ENCODE measurements around the gene NLRX1.
"Not testable (repeated sequence)": the region's sequence is repeated elsewhere in the genome, so short reads cannot be mapped to it uniquely, and the experiment has no call there.

Gene NLRX1

DNA sequence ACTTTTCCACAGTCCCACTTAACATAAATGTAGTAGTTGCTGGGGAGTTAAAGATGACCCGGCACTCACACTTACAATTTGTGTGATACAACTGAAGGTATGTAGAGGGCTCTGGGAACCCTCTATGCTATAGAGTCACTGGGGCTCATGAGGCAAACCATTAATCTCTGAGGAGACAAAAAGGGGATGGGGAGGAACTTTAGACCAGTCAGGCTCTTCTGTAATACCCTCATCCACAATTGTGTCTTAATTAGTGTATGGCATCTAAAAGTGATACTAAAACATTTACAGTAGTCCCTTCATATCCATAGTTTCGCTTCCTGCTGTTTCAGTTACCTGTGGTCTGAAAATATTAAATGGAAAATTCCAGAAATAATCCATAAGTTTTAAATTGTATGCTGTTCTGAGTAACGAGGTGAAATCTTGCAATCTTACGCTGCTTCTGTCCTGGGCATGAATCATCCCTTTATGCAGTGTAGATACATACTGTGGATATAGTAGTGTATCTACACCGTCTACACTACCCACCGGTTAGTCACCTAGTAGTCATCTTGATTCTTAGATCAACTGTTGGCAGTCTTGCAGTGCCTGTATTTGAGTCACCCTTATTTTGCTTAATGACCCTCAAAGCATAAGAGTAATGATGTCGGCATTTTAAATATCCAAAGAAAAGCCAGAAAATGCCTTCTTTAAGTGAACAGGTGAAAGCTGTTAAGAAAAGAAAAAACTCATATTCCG lies 49.8 kb downstream of the NLRX1 start:
- no peak overlapping the region for H3K9ac ChIP-seq (ENCODE audit: low read depth, low read length)
- no peaks in the 10 kb centered on the region for H3K36me3 ChIP-seq (ENCODE audit: insufficient read depth, low read length)
- H3K4me3 ChIP-seq (ENCODE audit: low read length), result no peak overlapping the region
- no peaks in the 10 kb centered on the region for H3K9me3 ChIP-seq (ENCODE audit: insufficient read depth, low read depth, low read length)
- WGBS, result 95% methylated on average over 7 of the region's 8 CpGs
- no peaks in the 10 kb centered on the region for H3K27me3 ChIP-seq (ENCODE audit: insufficient read depth, low read length)
- H3K27ac ChIP-seq (ENCODE audit: low read depth, low read length), result no peak overlapping the region
- no peaks in the 10 kb centered on the region for H3K4me1 ChIP-seq (ENCODE audit: insufficient read depth, low read length)

DNA sequence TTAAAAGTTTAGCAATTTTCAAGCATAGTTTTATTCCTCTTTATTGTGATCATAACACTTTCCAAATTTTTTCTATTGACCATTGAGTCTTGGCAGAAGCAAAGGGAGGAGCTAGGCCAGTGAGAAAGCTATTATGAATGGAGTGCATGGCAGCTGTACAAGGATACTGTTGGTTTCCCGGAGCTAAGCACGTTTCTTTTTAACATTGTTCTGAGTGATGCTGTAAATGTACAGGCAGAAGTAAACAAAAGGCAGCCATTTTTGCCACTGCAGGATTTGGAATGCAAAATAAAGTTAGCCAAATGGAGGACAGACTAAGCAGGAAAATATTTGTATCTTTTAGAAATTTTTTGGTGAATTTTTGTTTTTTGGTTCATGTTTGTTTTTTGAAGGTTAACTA lies 53.8 kb downstream of the NLRX1 start:
- Histone ChIP-seq H3K27ac (ENCODE audit: low read depth, low read length) (no peak overlapping the region), H3K36me3 (ENCODE audit: insufficient read depth, low read length) (no peaks in the 10 kb centered on the region)
- 87% methylated on average over 2 of the region's 2 CpGs for WGBS

DNA sequence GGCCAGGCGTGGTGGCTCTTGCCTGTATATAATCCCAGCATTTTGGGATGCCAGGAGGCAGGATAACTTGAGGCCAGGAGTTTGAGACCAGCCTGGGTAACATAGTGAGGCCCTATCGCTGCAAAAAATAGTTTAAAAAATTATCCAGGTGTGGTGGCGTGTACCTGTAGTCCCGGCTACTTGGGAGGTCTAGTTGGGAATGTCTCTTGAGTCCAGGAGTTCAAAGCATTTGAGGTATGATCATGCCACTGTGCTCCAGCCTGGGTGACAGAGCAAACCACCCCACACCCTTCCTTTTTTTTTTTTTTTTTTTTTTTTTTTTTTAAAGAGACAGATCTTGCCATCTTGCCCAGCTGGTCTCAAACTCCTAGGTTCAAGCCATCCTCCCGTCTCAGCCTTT lies 54.4 kb downstream of the NLRX1 start:
- H3K4me1 ChIP-seq (ENCODE audit: insufficient read depth, low read length), result no peaks in the 10 kb centered on the region
- H3K9me3 ChIP-seq (ENCODE audit: insufficient read depth, low read depth, low read length), result no peaks in the 10 kb centered on the region
- WGBS, result over 99% methylated on average over 5 of the region's 5 CpGs
- H3K27ac ChIP-seq (ENCODE audit: low read depth, low read length), result no peak overlapping the region
- no peaks in the 10 kb centered on the region for H3K27me3 ChIP-seq (ENCODE audit: insufficient read depth, low read length)
- H3K4me3 ChIP-seq (ENCODE audit: low read length), result no peak overlapping the region
- no peaks in the 10 kb centered on the region for H3K36me3 ChIP-seq (ENCODE audit: insufficient read depth, low read length)
- H3K9ac ChIP-seq (ENCODE audit: low read depth, low read length), result no peak overlapping the region

More for the DNA sequence above, 53.8 kb downstream of the NLRX1 start:
- no peak overlapping the region for H3K9ac ChIP-seq (ENCODE audit: low read depth, low read length)
- H3K27me3 ChIP-seq (ENCODE audit: insufficient read depth, low read length), result no peaks in the 10 kb centered on the region
- no peak overlapping the region for H3K4me3 ChIP-seq (ENCODE audit: low read length)
- no peaks in the 10 kb centered on the region for H3K9me3 ChIP-seq (ENCODE audit: insufficient read depth, low read depth, low read length)
- H3K4me1 ChIP-seq (ENCODE audit: insufficient read depth, low read length), result no peaks in the 10 kb centered on the region

DNA sequence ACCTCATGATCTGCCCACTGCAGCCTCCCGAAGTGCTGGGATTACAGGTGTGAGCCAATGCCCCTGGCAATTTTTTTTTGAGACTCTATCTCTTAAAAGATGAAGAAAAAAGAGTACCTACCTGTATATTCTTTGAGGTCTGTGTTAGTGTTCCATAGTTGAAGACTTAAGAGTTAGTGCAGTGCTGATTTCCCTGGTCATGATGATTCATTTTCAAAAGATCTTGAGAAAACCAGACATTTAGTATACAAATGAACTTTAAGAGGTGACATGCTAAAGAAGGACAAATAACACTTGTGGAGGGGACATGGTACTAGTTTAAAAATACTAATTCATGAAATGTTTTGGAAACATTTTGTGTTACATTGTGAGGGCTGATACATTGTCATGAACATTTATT lies 55.3 kb downstream of the NLRX1 start:
- Histone ChIP-seq H3K9ac (ENCODE audit: low read depth, low read length) (no peak overlapping the region), H3K27ac (ENCODE audit: low read depth, low read length) (no peak overlapping the region), H3K4me1 (ENCODE audit: insufficient read depth, low read length) (no peaks in the 10 kb centered on the region), H3K9me3 (ENCODE audit: insufficient read depth, low read depth, low read length) (no peaks in the 10 kb centered on the region), H3K36me3 (ENCODE audit: insufficient read depth, low read length) (no peaks in the 10 kb centered on the region), H3K27me3 (ENCODE audit: insufficient read depth, low read length) (no peaks in the 10 kb centered on the region), H3K4me3 (ENCODE audit: low read length) (no peak overlapping the region)
- 95% methylated on average over 1 of the region's 1 CpG for WGBS

DNA sequence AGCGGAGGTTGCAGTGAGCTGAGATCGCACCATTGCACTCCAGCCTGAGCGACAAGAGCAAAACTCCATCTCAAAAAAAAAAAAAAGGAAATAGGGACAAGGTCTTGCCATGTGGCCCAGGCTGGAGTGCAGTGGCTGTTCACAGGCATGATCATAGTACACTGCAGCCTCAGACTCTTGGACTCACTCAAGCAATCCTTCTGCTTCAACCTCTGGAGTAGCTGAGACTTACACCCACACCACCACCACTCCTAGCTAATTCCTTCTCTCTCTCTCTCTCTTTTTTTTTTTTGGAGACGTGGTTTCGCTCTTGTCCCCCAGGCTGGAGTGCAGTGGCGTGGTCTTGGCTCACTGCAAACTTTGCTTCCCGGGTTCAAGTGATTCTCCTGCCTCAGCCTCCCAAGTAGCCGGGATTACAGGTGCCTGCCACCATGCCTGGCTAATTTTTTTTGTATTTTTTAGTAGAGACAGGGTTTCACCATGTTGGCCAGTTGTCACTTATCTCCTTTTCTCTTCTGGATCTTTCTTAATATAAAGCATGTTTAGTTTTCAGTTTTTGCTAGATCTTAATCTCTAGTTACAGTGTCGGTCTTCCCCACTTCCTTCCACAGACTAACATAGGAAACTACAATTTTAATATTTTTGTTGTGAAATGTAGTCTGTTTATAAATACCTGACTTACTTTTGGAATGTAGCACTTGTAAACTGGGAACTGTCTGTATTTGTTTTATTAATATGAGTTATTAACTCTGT lies 60.2 kb downstream of the NLRX1 start:
- H3K4me1 ChIP-seq (ENCODE audit: insufficient read depth, low read length); H3K27ac ChIP-seq (ENCODE audit: low read depth, low read length); H3K9me3 ChIP-seq (ENCODE audit: insufficient read depth, low read depth, low read length); H3K27me3 ChIP-seq (ENCODE audit: insufficient read depth, low read length); H3K4me3 ChIP-seq (ENCODE audit: low read length); H3K9ac ChIP-seq (ENCODE audit: low read depth, low read length): not testable (repeated sequence)
- peaks cover 17% of the 10 kb centered on the region for H3K36me3 ChIP-seq (ENCODE audit: insufficient read depth, low read length)
- 93% methylated on average over 8 of the region's 9 CpGs for WGBS

DNA sequence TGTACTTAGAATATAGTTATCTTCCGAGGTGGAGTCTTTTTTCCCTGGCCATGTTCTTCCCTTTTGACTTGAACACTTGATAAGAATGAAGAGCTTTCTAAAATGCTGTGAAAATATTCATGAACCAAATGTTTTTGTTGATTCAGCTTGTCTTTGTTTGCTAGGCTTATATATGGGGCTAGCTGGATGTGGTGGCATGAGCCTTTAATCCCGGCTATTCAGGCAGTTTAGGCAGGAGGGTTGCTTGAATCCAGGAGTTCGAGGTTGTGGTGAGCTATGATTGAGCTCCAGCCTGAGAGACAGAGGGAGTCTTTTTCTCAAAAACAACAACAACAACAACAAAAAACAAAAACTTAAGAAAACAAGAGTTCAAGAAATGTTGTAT lies 60.8 kb downstream of the NLRX1 start:
- no peaks in the 10 kb centered on the region for H3K27me3 ChIP-seq (ENCODE audit: insufficient read depth, low read length)
- WGBS, result 85% methylated on average over 3 of the region's 3 CpGs
- H3K36me3 ChIP-seq (ENCODE audit: insufficient read depth, low read length), result peaks cover 19% of the 10 kb centered on the region
- H3K4me3 ChIP-seq (ENCODE audit: low read length), result no peak overlapping the region
- no peaks in the 10 kb centered on the region for H3K9me3 ChIP-seq (ENCODE audit: insufficient read depth, low read depth, low read length)
- no peak overlapping the region for H3K9ac ChIP-seq (ENCODE audit: low read depth, low read length)
- no peak overlapping the region for H3K27ac ChIP-seq (ENCODE audit: low read depth, low read length)
- H3K4me1 ChIP-seq (ENCODE audit: insufficient read depth, low read length), result no peaks in the 10 kb centered on the region

DNA sequence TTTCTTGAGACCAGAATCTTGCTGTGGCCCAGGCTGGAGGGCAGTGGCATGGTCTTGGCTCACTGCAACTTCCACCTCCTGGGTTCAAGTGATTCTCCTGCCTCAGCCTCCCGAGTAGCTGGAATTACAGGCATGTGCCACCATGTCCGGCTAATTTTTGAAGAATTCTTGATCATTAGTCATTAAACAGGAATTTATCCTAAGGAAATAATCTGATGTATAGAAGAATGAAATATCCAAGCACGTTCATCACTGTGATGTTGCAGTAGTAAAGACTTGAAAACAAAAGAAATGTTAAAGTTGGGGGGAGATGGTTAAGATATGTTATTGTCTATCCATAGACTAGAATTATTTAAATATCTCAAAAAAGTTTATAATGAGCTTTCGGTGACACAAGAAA lies 61.2 kb downstream of the NLRX1 start:
- no peaks in the 10 kb centered on the region for H3K27me3 ChIP-seq (ENCODE audit: insufficient read depth, low read length)
- 86% methylated on average over 4 of the region's 4 CpGs for WGBS
- H3K27ac ChIP-seq (ENCODE audit: low read depth, low read length), result no peak overlapping the region
- H3K4me1 ChIP-seq (ENCODE audit: insufficient read depth, low read length), result no peaks in the 10 kb centered on the region
- H3K4me3 ChIP-seq (ENCODE audit: low read length), result no peak overlapping the region
- no peak overlapping the region for H3K9ac ChIP-seq (ENCODE audit: low read depth, low read length)
- H3K9me3 ChIP-seq (ENCODE audit: insufficient read depth, low read depth, low read length), result no peaks in the 10 kb centered on the region
- H3K36me3 ChIP-seq (ENCODE audit: insufficient read depth, low read length), result peaks cover 21% of the 10 kb centered on the region

All from HUES64 (cell line).